Astrocyte of the cerebellum (primary cell): Measurements from ENCODE around the gene NT5DC2.

Experiments
- DNase-seq: peaks from one replicate; pipeline ENCODE4 v3.0.0-alpha.2; 2011; ENCODE audit warnings: low read depth
- H3K4me3 ChIP-seq: 2 replicates; pipeline ENCODE4 v1.5.1; 2011; ENCODE audit warnings: mild to moderate bottlenecking, low read depth, low read length, moderate library complexity
- CTCF ChIP-seq: IDR thresholded peaks from 2 replicates; pipeline ENCODE4 v1.5.1; 2012; ENCODE audit warnings: low read length, low read depth, moderate library complexity, mild to moderate bottlenecking; ENCODE audit errors: missing control alignments
- in situ Hi-C: cut with HindIII; loops from 2 replicates; pipeline ENCODE4 v1.10.0; 2017; ENCODE audit warnings: low sequenced_read_pairs

The NT5DC2 gene

GRCh38 chr3:52509753-52510328 is 23.8 kb downstream of the NT5DC2 start:
- no peak for TF ChIP-seq CTCF
- DNase-seq = no peak
- no peak overlapping the region for H3K4me3 ChIP-seq
- in situ Hi-C loops = no loop called here

GRCh38 chr3:52507359-52507758 is 26.3 kb downstream of the NT5DC2 start:
- in situ Hi-C loops = no loop called here
- no peak for TF ChIP-seq CTCF

GRCh38 chr3:52506266-52506966 is 27.2 kb downstream of the NT5DC2 start:
- DNase-seq = no peak
- H3K4me3 ChIP-seq = no peak overlapping the region
- in situ Hi-C loops = no loop called here
- TF ChIP-seq CTCF = no peak

More at GRCh38 chr3:52507359-52507758, 26.3 kb downstream of the NT5DC2 start:
- DNase-seq = no peak
- H3K4me3 ChIP-seq = no peak overlapping the region

- no peak overlapping the region for H3K4me3 ChIP-seq
- no peak for DNase-seq
- in situ Hi-C loops = no loop called here
- TF ChIP-seq CTCF = no peak
These were observed 28.7 kb downstream of the NT5DC2 start for GRCh38 chr3:52504977-52505376.

- in situ Hi-C loops = no loop called here
- no peak overlapping the region for H3K4me3 ChIP-seq
- no peak for TF ChIP-seq CTCF
- no peak for DNase-seq
These were observed 29.8 kb downstream of the NT5DC2 start for GRCh38 chr3:52503788-52504424.

- H3K4me3 ChIP-seq = no peak overlapping the region
- no peak for DNase-seq
- no peak for TF ChIP-seq CTCF
- in situ Hi-C loops = no loop called here
These were observed 30.8 kb downstream of the NT5DC2 start for GRCh38 chr3:52502808-52503350.
